Mesendoderm (in vitro differentiated cells): Measurements from ENCODE around the gene SLC8A1. TPM values are rescaled to one million over a fixed set of nuclear protein-coding genes. Genes with fewer than 3 reads are reported as not detected.

Experiments used
- DNase-seq: peaks from one replicate; pipeline ENCODE4 v3.0.0; 2013
- H2AK5ac ChIP-seq: 2 replicates; pipeline ENCODE4 v1.6.1; 2013; ENCODE audit warnings: low read length, inconsistent platforms
- H2BK120ac ChIP-seq: 2 replicates; pipeline ENCODE4 v1.6.1; 2013; ENCODE audit warnings: low read depth, mild to moderate bottlenecking, low read length, moderate library complexity, mixed read lengths
- H2BK15ac ChIP-seq: replicated peaks from 2 replicates; pipeline ENCODE4 v1.6.1; 2013; ENCODE audit warnings: low read depth, mild to moderate bottlenecking, moderate library complexity
- H2BK5ac ChIP-seq: 2 replicates; pipeline ENCODE4 v1.6.1; 2013; ENCODE audit warnings: low read length, inconsistent platforms
- H3K18ac ChIP-seq: 2 replicates; pipeline ENCODE4 v1.6.1; 2013; ENCODE audit warnings: mild to moderate bottlenecking, low read length, mixed read lengths
- H3K23ac ChIP-seq: one replicate; pipeline ENCODE4 v1.6.1; 2013; ENCODE audit warnings: low read length
- H3K27ac ChIP-seq: 2 replicates; pipeline ENCODE4 v1.5.1; 2013; ENCODE audit warnings: low read depth, mild to moderate bottlenecking, inconsistent platforms, low read length, moderate library complexity
- H3K27me3 ChIP-seq: 2 replicates; pipeline ENCODE4 v1.6.1; 2013; ENCODE audit warnings: low read length, control low read depth, mild to moderate bottlenecking, inconsistent platforms; ENCODE audit not compliant: insufficient read depth, poor library complexity
- H3K36me3 ChIP-seq: 2 replicates; pipeline ENCODE4 v1.6.1; 2013; ENCODE audit warnings: low read length, inconsistent platforms; ENCODE audit not compliant: control insufficient read depth, insufficient read depth
- H3K4ac ChIP-seq: one replicate; pipeline ENCODE4 v1.6.1; 2013; ENCODE audit warnings: low read depth, mild to moderate bottlenecking, low read length, moderate library complexity
- H3K4me1 ChIP-seq: 2 replicates; pipeline ENCODE4 v1.6.1; 2013; ENCODE audit warnings: low read depth, low read length, inconsistent platforms; ENCODE audit not compliant: control insufficient read depth
- H3K4me2 ChIP-seq: 2 replicates; pipeline ENCODE4 v1.6.1; 2013; ENCODE audit warnings: low read length
- H3K4me3 ChIP-seq: 2 replicates; pipeline ENCODE4 v1.5.1; 2013; ENCODE audit warnings: mild to moderate bottlenecking, low read length
- H3K56ac ChIP-seq: one replicate; pipeline ENCODE4 v1.6.1; 2013; ENCODE audit warnings: low read length
- H3K79me1 ChIP-seq: 2 replicates; pipeline ENCODE4 v1.6.1; 2013; ENCODE audit warnings: low read length, inconsistent platforms
- H3K79me2 ChIP-seq: 2 replicates; pipeline ENCODE4 v1.6.1; 2013; ENCODE audit warnings: mild to moderate bottlenecking, low read length; ENCODE audit not compliant: control insufficient read depth, insufficient read depth
- H3K9ac ChIP-seq: 2 replicates; pipeline ENCODE4 v1.6.1; 2013; ENCODE audit warnings: low read length, inconsistent platforms
- H4K5ac ChIP-seq: one replicate; pipeline ENCODE4 v1.6.1; 2013; ENCODE audit warnings: low read length
- H4K8ac ChIP-seq: one replicate; pipeline ENCODE4 v1.6.1; 2013; ENCODE audit warnings: low read depth, mild to moderate bottlenecking, control low read depth, low read length, moderate library complexity
- WGBS: extraction: QIAGEN DNeasy Blood & Tissue Kit; methylation state at CpG from one replicate; pipeline ENCODE4 v1.1.7; 2013; ENCODE audit warnings: low lambda C conversion rate, missing lambda C conversion rate; ENCODE audit not compliant: insufficient coverage; ENCODE audit errors: extremely low coverage; 5-methylcytosine and 5-hydroxymethylcytosine counted together
- polyA plus RNA-seq, 2 experiments: library from polyadenylated mRNA; stranded (reverse); fragments of 200-250 nt; gene quantifications; one replicate each; pipeline ENCODE4 v1.2.3, GENCODE V29; 2013

SLC8A1 gene
- polyA plus RNA-seq (2013, experiment 1 of 2) = 0.27 TPM
- 0.17 TPM for polyA plus RNA-seq (2013, experiment 2 of 2)

- peak within 1 kb of the TSS; percentile 78 for H2BK120ac ChIP-seq
- H3K27me3 ChIP-seq = no peaks in the 10 kb centered on the region
These were observed at the start of gene SLC8A1 for GRCh38 chr2:40451918-40452605. SLC8A1 (minus strand) TSS chr2:40452090.

GRCh38 chr2:40499437-40499836 lies 47.5 kb upstream of the SLC8A1 start:
- Histone ChIP-seq H3K27ac (no peak overlapping the region), H3K79me2 (no peaks in the 10 kb centered on the region), H3K4me3 (no peak overlapping the region), H3K27me3 (no peaks in the 10 kb centered on the region), H4K5ac (no peak overlapping the region), H3K79me1 (no peaks in the 10 kb centered on the region), H4K8ac (no peak overlapping the region), H3K4me1 (no peaks in the 10 kb centered on the region), H2BK15ac (no peak overlapping the region), H3K18ac (no peak overlapping the region), H2BK120ac (no peak overlapping the region), H3K36me3 (no peaks in the 10 kb centered on the region), H3K56ac (no peak overlapping the region), H3K4me2 (no peak overlapping the region), H2BK5ac (no peak overlapping the region), H3K4ac (no peak overlapping the region), H3K9ac (no peak overlapping the region), H2AK5ac (no peak overlapping the region), H3K23ac (no peak overlapping the region)
- WGBS = no CpG with 5 or more reads among the region's 2 CpGs
- DNase-seq = no peak

More at GRCh38 chr2:40451918-40452605, at the start of gene SLC8A1:
- Histone ChIP-seq H3K9ac (peak within 1 kb of the TSS; percentile 51), H2BK15ac (peak within 1 kb of the TSS; percentile 57), H4K8ac (no peak within 1 kb of the TSS), H2AK5ac (no peak within 1 kb of the TSS), H3K4me3 (peak within 1 kb of the TSS; percentile 39), H3K27ac (no peak within 1 kb of the TSS), H3K79me1 (no peaks in the 10 kb centered on the region), H3K4ac (no peak within 1 kb of the TSS), H3K36me3 (no peaks in the 10 kb centered on the region), H3K79me2 (no peaks in the 10 kb centered on the region), H3K56ac (peak within 1 kb of the TSS; percentile 65), H2BK5ac (no peak within 1 kb of the TSS), H4K5ac (no peak within 1 kb of the TSS), H3K4me2 (peak within 1 kb of the TSS; percentile 90), H3K23ac (no peak within 1 kb of the TSS), H3K4me1 (no peaks in the 10 kb centered on the region), H3K18ac (peak within 1 kb of the TSS; percentile 90)
- DNase-seq = peak; percentile 46
- no CpG with 5 or more reads among the region's 82 CpGs for WGBS

GRCh38 chr2:40497251-40497859 lies 45.5 kb upstream of the SLC8A1 start:
- H3K4ac ChIP-seq = no peak overlapping the region
- H2BK5ac ChIP-seq = no peak overlapping the region
- no peak overlapping the region for H2BK120ac ChIP-seq
- H3K79me1 ChIP-seq = no peaks in the 10 kb centered on the region
- no peaks in the 10 kb centered on the region for H3K27me3 ChIP-seq
- H3K23ac ChIP-seq = no peak overlapping the region
- H4K8ac ChIP-seq = no peak overlapping the region
- no peaks in the 10 kb centered on the region for H3K36me3 ChIP-seq
- no peaks in the 10 kb centered on the region for H3K4me1 ChIP-seq
- DNase-seq = no peak
- H3K56ac ChIP-seq = no peak overlapping the region
- no peak overlapping the region for H3K27ac ChIP-seq
- H3K4me3 ChIP-seq = no peak overlapping the region
- H4K5ac ChIP-seq = no peak overlapping the region
- no peak overlapping the region for H3K4me2 ChIP-seq
- no peak overlapping the region for H3K18ac ChIP-seq
- no peak overlapping the region for H3K9ac ChIP-seq
- no peaks in the 10 kb centered on the region for H3K79me2 ChIP-seq
- no peak overlapping the region for H2BK15ac ChIP-seq
- no peak overlapping the region for H2AK5ac ChIP-seq

GRCh38 chr2:40489678-40489960 lies 37.7 kb upstream of the SLC8A1 start:
- Histone ChIP-seq H2BK15ac (no peak overlapping the region), H3K4me3 (no peak overlapping the region), H4K8ac (no peak overlapping the region), H3K4me1 (no peaks in the 10 kb centered on the region), H2BK5ac (no peak overlapping the region), H2BK120ac (no peak overlapping the region), H3K23ac (no peak overlapping the region), H3K18ac (no peak overlapping the region), H3K27ac (no peak overlapping the region), H3K4me2 (no peak overlapping the region), H3K4ac (no peak overlapping the region), H3K27me3 (no peaks in the 10 kb centered on the region), H3K56ac (no peak overlapping the region), H2AK5ac (no peak overlapping the region), H3K36me3 (no peaks in the 10 kb centered on the region), H4K5ac (no peak overlapping the region), H3K9ac (no peak overlapping the region), H3K79me2 (no peaks in the 10 kb centered on the region), H3K79me1 (no peaks in the 10 kb centered on the region)
- DNase-seq = no peak
- no CpG with 5 or more reads among the region's 1 CpG for WGBS

GRCh38 chr2:40488927-40489677 lies 37.2 kb upstream of the SLC8A1 start:
- H4K8ac ChIP-seq = no peak overlapping the region
- DNase-seq = peak; percentile 11
- H3K4me2 ChIP-seq = no peak overlapping the region
- no peak overlapping the region for H3K27ac ChIP-seq
- no peak overlapping the region for H2BK120ac ChIP-seq
- H3K27me3 ChIP-seq = no peaks in the 10 kb centered on the region
- H3K9ac ChIP-seq = no peak overlapping the region
- H3K18ac ChIP-seq = no peak overlapping the region
- H3K79me2 ChIP-seq = no peaks in the 10 kb centered on the region
- no CpG with 5 or more reads among the region's 11 CpGs for WGBS
- H2AK5ac ChIP-seq = no peak overlapping the region
- H3K4me3 ChIP-seq = no peak overlapping the region
- H2BK15ac ChIP-seq = no peak overlapping the region
- H3K36me3 ChIP-seq = no peaks in the 10 kb centered on the region
- H3K56ac ChIP-seq = no peak overlapping the region
- H2BK5ac ChIP-seq = no peak overlapping the region
- no peaks in the 10 kb centered on the region for H3K4me1 ChIP-seq
- no peak overlapping the region for H3K23ac ChIP-seq
- H3K79me1 ChIP-seq = no peaks in the 10 kb centered on the region
- H3K4ac ChIP-seq = no peak overlapping the region
- H4K5ac ChIP-seq = no peak overlapping the region
